HepG2 (cell line): ENCODE measurements around the gene RPUSD4. TPM values are rescaled to one million over a fixed set of nuclear protein-coding genes. Genes with fewer than 3 reads are reported as not detected.

Experiments
- FOXP4 ChIP-seq: sonication (generic); formaldehyde crosslinking; IDR thresholded peaks from 2 replicates; pipeline ENCODE4 v1.4.0; 2020; ENCODE audit warnings: missing genetic modification reagents
- HNRNPUL1 ChIP-seq: fragments of 200-400 bp; formaldehyde crosslinking; IDR thresholded peaks from 2 replicates; pipeline ENCODE4 v1.6.1; 2017; ENCODE audit warnings: low read depth, mild to moderate bottlenecking, low read length, moderate library complexity
- USF2 ChIP-seq, 2 experiments: sonication (generic) in 1 of 2; formaldehyde crosslinking in 1 of 2; IDR thresholded peaks; 2 replicates each; pipeline versions ENCODE4 v1.5.1 to v1.6.1; 2011 to 2020; ENCODE audit warnings: borderline replicate concordance in 1 of 2, low read depth in 1 of 2, low read length in 1 of 2, mild to moderate bottlenecking in 1 of 2, missing genetic modification reagents in 1 of 2, moderate library complexity in 1 of 2
- ZBTB34 ChIP-seq: sonication (generic); formaldehyde crosslinking; IDR thresholded peaks from 2 replicates; pipeline ENCODE4 v1.8.0; 2022; ENCODE audit warnings: mild to moderate bottlenecking, missing genetic modification reagents
- ZBTB44 ChIP-seq: sonication (generic); formaldehyde crosslinking; IDR thresholded peaks from 2 replicates; pipeline ENCODE4 v1.4.0; 2020; ENCODE audit warnings: missing genetic modification reagents
- ZFP41 ChIP-seq: sonication (generic); formaldehyde crosslinking; IDR thresholded peaks from 2 replicates; pipeline ENCODE4 v1.4.0; 2020; ENCODE audit warnings: mild to moderate bottlenecking, missing genetic modification reagents, borderline replicate concordance
- ZNF558 ChIP-seq: sonication (generic); formaldehyde crosslinking; IDR thresholded peaks from 2 replicates; pipeline ENCODE4 v1.9.0; 2022; ENCODE audit warnings: mild to moderate bottlenecking, missing genetic modification reagents, borderline replicate concordance
- ZNF709 ChIP-seq: sonication (generic); formaldehyde crosslinking; IDR thresholded peaks from 2 replicates; pipeline ENCODE4 v1.5.0; 2020; ENCODE audit warnings: mild to moderate bottlenecking, missing genetic modification reagents
- ZNF784 ChIP-seq: sonication (generic); formaldehyde crosslinking; IDR thresholded peaks from 2 replicates; pipeline ENCODE4 v1.5.1; 2020; ENCODE audit warnings: missing genetic modification reagents, mild to moderate bottlenecking, borderline replicate concordance
- polyA plus RNA-seq, 8 experiments: library from polyadenylated mRNA; depleted of rRNA in 3 of 8; stranded (reverse) in 7 of 8; unstranded in 1 of 8; fragments of >200 nt; fragmentation: Illumina TruSeq in 4 of 8; extraction: Trizol in 4 of 8; gene quantifications; 2 replicates each; pipeline versions ENCODE4 v1.2.1 to v1.2.3, GENCODE V29; 2011 to 2016; ENCODE audit warnings: low read depth in 4 of 8, missing spikeins in 1 of 8, mixed read lengths in 1 of 8; ENCODE audit not compliant: insufficient read depth in 1 of 8
- total RNA-seq, 5 experiments: library from RNA; depleted of rRNA; stranded (reverse); fragments of >200 nt; fragmentation: Illumina TruSeq; extraction: Trizol; gene quantifications; 2 replicates each; pipeline ENCODE4 v1.2.3, GENCODE V29; 2016; ENCODE audit warnings: low read depth in 1 of 5
- TF ChIP-seq, protein P1 (sequence below): sonication (generic); formaldehyde crosslinking; IDR thresholded peaks from 2 replicates; pipeline ENCODE4 v1.8.1; 2022; ENCODE audit warnings: mild to moderate bottlenecking, missing genetic modification reagents
- TF ChIP-seq, protein P2 (sequence below): sonication (generic); formaldehyde crosslinking; IDR thresholded peaks from 2 replicates; pipeline ENCODE4 v1.4.0; 2020; ENCODE audit warnings: low read depth, mild to moderate bottlenecking, missing genetic modification reagents
- TF ChIP-seq, protein P3 (sequence below): IDR thresholded peaks from 2 replicates; pipeline ENCODE4 v1.4.0; 2020; ENCODE audit warnings: mild to moderate bottlenecking, missing genetic modification reagents

The RPUSD4 gene
- total and polyA plus RNA-seq, 2 of the 13 experiments (the other 11 are each of a cell fraction or from before 2014, with no cell fraction given): 45.0 to 52.9 TPM

GRCh38 chr11:126163074-126163700, 48.3 kb downstream of the RPUSD4 start (continued):
- peak; percentile 78 for TF ChIP-seq FOXP4 (CRISPR knock-in tag)
- TF ChIP-seq ZFP41 (CRISPR knock-in tag): no peak
- TF ChIP-seq HNRNPUL1: no peak
- TF ChIP-seq ZNF709 (CRISPR knock-in tag): 0 out of 2 replicates have a peak, but pooled peaks have one; percentile 35
- TF ChIP-seq, protein P1, sequence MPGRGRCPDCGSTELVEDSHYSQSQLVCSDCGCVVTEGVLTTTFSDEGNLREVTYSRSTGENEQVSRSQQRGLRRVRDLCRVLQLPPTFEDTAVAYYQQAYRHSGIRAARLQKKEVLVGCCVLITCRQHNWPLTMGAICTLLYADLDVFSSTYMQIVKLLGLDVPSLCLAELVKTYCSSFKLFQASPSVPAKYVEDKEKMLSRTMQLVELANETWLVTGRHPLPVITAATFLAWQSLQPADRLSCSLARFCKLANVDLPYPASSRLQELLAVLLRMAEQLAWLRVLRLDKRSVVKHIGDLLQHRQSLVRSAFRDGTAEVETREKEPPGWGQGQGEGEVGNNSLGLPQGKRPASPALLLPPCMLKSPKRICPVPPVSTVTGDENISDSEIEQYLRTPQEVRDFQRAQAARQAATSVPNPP (CRISPR knock-in tag): no peak
- no peak for TF ChIP-seq ZNF784 (CRISPR knock-in tag)
- TF ChIP-seq ZBTB34 (CRISPR knock-in tag): no peak
- TF ChIP-seq, protein P2, sequence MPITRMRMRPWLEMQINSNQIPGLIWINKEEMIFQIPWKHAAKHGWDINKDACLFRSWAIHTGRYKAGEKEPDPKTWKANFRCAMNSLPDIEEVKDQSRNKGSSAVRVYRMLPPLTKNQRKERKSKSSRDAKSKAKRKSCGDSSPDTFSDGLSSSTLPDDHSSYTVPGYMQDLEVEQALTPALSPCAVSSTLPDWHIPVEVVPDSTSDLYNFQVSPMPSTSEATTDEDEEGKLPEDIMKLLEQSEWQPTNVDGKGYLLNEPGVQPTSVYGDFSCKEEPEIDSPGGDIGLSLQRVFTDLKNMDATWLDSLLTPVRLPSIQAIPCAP (CRISPR knock-in tag): no peak
- no peak for TF ChIP-seq USF2 (IDR thresholded peaks at IDR 0.05; ENCODE audit: low read depth, low read length)
- TF ChIP-seq USF2 (CRISPR knock-in tag; IDR thresholded peaks at IDR 0.05; ENCODE audit: borderline replicate concordance): no peak
- no peak for TF ChIP-seq ZNF558 (CRISPR knock-in tag)
- TF ChIP-seq, protein P3, sequence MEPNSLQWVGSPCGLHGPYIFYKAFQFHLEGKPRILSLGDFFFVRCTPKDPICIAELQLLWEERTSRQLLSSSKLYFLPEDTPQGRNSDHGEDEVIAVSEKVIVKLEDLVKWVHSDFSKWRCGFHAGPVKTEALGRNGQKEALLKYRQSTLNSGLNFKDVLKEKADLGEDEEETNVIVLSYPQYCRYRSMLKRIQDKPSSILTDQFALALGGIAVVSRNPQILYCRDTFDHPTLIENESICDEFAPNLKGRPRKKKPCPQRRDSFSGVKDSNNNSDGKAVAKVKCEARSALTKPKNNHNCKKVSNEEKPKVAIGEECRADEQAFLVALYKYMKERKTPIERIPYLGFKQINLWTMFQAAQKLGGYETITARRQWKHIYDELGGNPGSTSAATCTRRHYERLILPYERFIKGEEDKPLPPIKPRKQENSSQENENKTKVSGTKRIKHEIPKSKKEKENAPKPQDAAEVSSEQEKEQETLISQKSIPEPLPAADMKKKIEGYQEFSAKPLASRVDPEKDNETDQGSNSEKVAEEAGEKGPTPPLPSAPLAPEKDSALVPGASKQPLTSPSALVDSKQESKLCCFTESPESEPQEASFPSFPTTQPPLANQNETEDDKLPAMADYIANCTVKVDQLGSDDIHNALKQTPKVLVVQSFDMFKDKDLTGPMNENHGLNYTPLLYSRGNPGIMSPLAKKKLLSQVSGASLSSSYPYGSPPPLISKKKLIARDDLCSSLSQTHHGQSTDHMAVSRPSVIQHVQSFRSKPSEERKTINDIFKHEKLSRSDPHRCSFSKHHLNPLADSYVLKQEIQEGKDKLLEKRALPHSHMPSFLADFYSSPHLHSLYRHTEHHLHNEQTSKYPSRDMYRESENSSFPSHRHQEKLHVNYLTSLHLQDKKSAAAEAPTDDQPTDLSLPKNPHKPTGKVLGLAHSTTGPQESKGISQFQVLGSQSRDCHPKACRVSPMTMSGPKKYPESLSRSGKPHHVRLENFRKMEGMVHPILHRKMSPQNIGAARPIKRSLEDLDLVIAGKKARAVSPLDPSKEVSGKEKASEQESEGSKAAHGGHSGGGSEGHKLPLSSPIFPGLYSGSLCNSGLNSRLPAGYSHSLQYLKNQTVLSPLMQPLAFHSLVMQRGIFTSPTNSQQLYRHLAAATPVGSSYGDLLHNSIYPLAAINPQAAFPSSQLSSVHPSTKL: peak; percentile 29; the same call in 1 of the 2 replicates
- no peak for TF ChIP-seq ZBTB44 (CRISPR knock-in tag)
